Activated CD8-positive, alpha-beta memory T cell treated with anti-CD3 and anti-CD28 coated beads, Interleukin-2, amount 10 ng/mL, durations not matched to agents 7 days and 5 days (primary cell): ENCODE data around the gene STAMBPL1. TPM values are rescaled to one million over a fixed set of nuclear protein-coding genes. Genes with fewer than 3 reads are reported as not detected.
A peak's percentile ranks its signal among the peaks of the same experiment; 100 is the strongest.

Experiments used
- ATAC-seq: fragments of 150-1000 bp; cut with Tn5 transposase; one replicate; pipeline ENCODE4 v1.10.0; 2021; ENCODE audit warnings: moderate library complexity
- CTCF ChIA-PET: fragments of 350-600 bp; sonication (Branson Sonifier 250); formaldehyde crosslinking; loops from one replicate; lab custom pipeline; 2021; ENCODE audit warnings: antibody characterized with exemption; lab: Charles Lee
- DNase-seq: peaks from one replicate; pipeline ENCODE4 v3.0.0-alpha.2; 2020
- H3K27ac Mint-ChIP-seq: one replicate; pipeline ENCODE4 v1.8.0; 2021; ENCODE audit warnings: mild to moderate bottlenecking, mixed read lengths
- H3K27me3 Mint-ChIP-seq: one replicate; pipeline ENCODE4 v1.8.0; 2021; ENCODE audit warnings: mixed read lengths
- H3K36me3 Mint-ChIP-seq: one replicate; pipeline ENCODE4 v1.8.0; 2021; ENCODE audit warnings: mild to moderate bottlenecking, mixed read lengths
- H3K4me1 Mint-ChIP-seq: one replicate; pipeline ENCODE4 v1.8.0; 2021; ENCODE audit warnings: mixed read lengths
- H3K4me3 Mint-ChIP-seq: one replicate; pipeline ENCODE4 v1.8.0; 2021; ENCODE audit warnings: mild to moderate bottlenecking, moderate library complexity, mixed read lengths
- H3K9me3 Mint-ChIP-seq: one replicate; pipeline ENCODE4 v1.8.0; 2022; ENCODE audit warnings: low read depth, mixed read lengths
- total RNA-seq, 2 experiments: library from RNA; stranded (reverse); gene quantifications; one replicate each; pipeline ENCODE4 v1.2.3, GENCODE V29; 2021

The STAMBPL1 gene
- total RNA-seq, 2 experiments from 2014 or later: 29.2 to 53.0 TPM

DNA sequence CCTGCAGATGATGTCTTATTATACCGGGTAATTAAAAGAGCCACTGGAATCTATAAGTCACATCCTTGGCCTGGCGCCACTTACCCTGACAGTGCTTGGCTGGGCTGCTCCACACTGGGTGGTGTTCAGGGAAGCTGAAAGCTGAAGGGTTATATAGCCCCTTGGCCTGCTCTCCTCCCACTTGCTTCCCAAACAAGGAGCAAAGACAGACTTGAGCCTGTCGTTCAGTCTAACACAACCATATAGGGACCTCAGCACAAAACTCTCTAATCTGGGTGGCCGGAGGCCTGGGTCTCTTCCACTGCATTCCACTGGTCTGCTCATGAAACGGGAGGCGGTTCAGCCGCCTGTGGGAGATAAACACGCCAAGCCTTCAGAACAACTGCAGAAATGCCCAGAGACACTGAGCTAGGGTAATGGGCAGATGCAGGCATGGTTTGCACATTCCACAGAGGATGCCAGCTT lies 72.6 kb downstream of the STAMBPL1 start, which contains the start of gene ACTA2:
Gene ACTA2 (minus strand): TSS at position 127 of the 465 bp plus-strand sequence. CDS start 3,843 bp downstream, outside the sequence.
- Mint-ChIP-seq H3K4me3 (no peak within 1 kb of the TSS), H3K9me3 (no peaks in the 10 kb centered on the region), H3K36me3 (peaks cover 11% of the 10 kb centered on the region), H3K27ac (no peak within 1 kb of the TSS), H3K4me1 (no peaks in the 10 kb centered on the region), H3K27me3 (no peaks in the 10 kb centered on the region)
- CTCF ChIA-PET: interaction anchor here (0.6 to 1.3 kb wide), 2 partner anchors 10 to 37 kb away, joined by 3 to 4 read pairs; partner anchors contain the start of gene FAS
- ATAC-seq (no peak), DNase-seq (no peak)

DNA sequence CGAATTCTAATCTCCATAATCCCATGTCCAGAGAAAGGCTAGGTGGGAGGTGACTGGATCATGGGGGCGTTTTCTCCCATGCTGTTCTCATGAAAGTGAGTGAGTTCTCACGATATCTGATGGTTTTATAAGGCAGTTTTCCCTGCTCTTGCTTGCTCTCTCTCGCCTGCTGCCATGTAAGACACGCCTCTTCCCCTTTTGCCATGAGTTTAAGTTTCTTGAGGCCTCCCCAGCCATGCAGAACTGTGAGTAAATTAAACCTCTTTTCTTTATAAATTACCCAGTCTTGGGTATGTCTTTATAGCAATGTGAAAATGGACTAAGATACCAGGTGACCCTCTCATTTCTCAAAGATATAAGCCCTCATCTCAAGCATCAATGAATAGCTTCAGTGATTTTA lies 73.6 kb downstream of the STAMBPL1 start:
- H3K36me3 Mint-ChIP-seq: peaks cover 11% of the 10 kb centered on the region
- H3K27me3 Mint-ChIP-seq: no peaks in the 10 kb centered on the region
- CTCF ChIA-PET: interaction anchor here (1.2 to 1.3 kb wide), 2 partner anchors 19 to 36 kb away, joined by 3 to 4 read pairs; partner anchors contain the start of gene FAS
- no peak for ATAC-seq
- H3K4me1 Mint-ChIP-seq: no peaks in the 10 kb centered on the region
- H3K27ac Mint-ChIP-seq: no peak overlapping the region
- H3K4me3 Mint-ChIP-seq: no peak overlapping the region
- no peaks in the 10 kb centered on the region for H3K9me3 Mint-ChIP-seq
- no peak for DNase-seq

DNA sequence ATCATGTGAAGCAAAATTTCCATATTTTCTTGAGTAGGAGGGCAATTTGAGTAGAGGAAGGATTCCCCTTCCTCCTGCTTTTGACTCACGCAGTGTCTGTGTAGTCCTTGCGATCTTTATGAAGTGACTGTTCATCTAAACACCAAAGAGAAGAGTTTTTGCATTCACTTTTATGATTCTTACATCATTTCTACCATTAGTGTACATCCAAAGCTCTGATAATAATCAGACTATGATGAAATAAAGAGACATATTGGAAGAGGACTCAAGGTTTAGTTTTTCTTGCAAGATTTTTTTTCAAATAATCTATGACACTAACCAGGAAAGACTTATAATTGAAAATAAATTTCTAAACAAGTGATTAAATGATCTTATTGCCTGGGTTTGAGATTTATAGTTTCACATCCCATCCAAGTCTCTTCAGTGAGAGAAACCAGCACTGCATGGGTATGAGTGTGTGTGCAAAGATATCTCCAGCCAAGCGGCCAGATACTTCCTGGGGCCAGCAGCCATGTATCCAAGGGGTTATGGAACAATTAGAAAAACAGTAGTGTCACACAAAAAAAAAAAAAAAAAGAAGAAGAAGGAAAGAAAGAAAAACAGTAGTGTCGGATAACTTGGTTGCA lies 74.5 kb downstream of the STAMBPL1 start:
- H3K4me1 Mint-ChIP-seq: no peaks in the 10 kb centered on the region
- CTCF ChIA-PET: interaction anchor here (1.2 kb wide), 1 partner anchor 20 kb away, joined by 3 read pairs; no protein-coding TSS in a partner anchor
- DNase-seq (no peak), ATAC-seq (no peak)
- no peaks in the 10 kb centered on the region for H3K9me3 Mint-ChIP-seq
- no peaks in the 10 kb centered on the region for H3K27me3 Mint-ChIP-seq
- H3K27ac Mint-ChIP-seq: no peak overlapping the region
- H3K4me3 Mint-ChIP-seq: no peak overlapping the region
- peaks cover 11% of the 10 kb centered on the region for H3K36me3 Mint-ChIP-seq

DNA sequence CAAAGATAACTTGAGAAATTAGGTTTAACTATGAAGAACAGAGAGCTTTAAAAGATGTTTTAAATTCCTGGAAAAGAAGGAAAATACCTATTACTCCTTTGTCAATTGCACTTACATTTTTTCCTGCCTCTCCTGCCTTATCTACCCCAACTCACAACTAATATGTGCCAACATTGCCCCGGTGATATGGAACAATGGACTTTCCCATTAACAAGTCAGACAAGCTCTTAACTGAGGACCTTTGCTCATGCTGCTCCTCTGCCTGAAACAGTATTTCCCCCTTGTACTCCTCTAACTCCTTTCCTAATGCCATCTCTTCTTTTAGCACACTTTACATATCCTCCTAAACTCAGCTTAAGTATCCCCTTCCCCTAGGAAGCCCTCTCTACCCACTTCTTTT lies 77.3 kb downstream of the STAMBPL1 start:
- peaks cover 5% of the 10 kb centered on the region for H3K36me3 Mint-ChIP-seq
- H3K9me3 Mint-ChIP-seq: no peaks in the 10 kb centered on the region
- H3K27ac Mint-ChIP-seq: no peak overlapping the region
- no peaks in the 10 kb centered on the region for H3K27me3 Mint-ChIP-seq
- ATAC-seq (no peak), DNase-seq (no peak)
- no peak overlapping the region for H3K4me3 Mint-ChIP-seq
- CTCF ChIA-PET: interaction anchor here (0.7 to 2.9 kb wide), 3 partner anchors 23 to 72 kb away, joined by 3 to 8 read pairs (median 3); no protein-coding TSS in a partner anchor
- H3K4me1 Mint-ChIP-seq: peaks cover 23% of the 10 kb centered on the region

DNA sequence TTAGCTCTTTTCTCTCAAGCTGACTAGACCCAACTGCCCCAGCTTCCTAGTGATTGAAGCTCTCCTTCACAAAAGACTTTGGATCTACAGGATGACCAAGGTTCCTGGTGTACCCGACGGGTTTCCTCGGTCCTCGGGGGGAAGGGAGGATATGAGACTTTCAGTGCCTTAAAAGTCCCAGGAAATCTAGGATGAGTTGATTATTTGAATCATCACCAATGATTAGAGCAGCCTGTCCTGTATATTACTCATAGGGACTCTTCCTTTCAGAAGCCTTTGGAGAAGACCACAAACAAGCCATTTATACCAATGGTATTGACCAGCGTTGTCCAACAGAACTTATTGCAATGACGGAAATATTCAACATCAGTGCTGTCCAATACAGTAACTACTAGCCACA lies 78.7 kb downstream of the STAMBPL1 start:
- Mint-ChIP-seq H3K27me3 (no peaks in the 10 kb centered on the region), H3K4me1 (peaks cover 30% of the 10 kb centered on the region), H3K9me3 (no peaks in the 10 kb centered on the region), H3K4me3 (no peak overlapping the region), H3K27ac (no peak overlapping the region), H3K36me3 (peaks cover 4% of the 10 kb centered on the region)
- CTCF ChIA-PET: interaction anchor here (2.9 kb wide), 1 partner anchor 24 kb away, joined by 8 read pairs; no protein-coding TSS in a partner anchor
- DNase-seq (no peak), ATAC-seq (no peak)

DNA sequence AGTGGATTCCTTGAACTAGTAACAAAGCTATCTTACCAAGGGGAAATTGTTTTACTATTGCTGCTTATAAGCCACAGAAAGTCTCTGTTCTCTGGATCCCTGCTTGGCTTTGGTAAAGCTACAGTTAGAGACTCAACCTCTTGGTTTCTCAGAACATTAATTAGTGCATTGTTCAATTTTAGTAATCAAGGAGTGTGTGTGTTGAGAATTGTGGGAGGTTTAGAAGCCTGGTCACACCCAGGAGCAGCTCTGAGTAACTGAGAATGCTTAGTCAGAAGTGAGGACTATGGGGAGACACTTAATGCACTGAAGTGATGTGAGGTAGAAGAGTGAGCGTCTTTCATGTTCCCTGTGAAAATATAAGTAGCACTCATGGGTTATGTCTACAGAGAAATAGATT lies 80.8 kb downstream of the STAMBPL1 start:
- Mint-ChIP-seq H3K36me3 (peaks cover 4% of the 10 kb centered on the region), H3K4me1 (peaks cover 30% of the 10 kb centered on the region), H3K9me3 (no peaks in the 10 kb centered on the region), H3K27me3 (no peaks in the 10 kb centered on the region), H3K27ac (no peak overlapping the region), H3K4me3 (no peak overlapping the region)
- CTCF ChIA-PET: interaction anchor here (0.8 to 1.4 kb wide), 4 partner anchors 26 to 41 kb away, joined by 3 to 5 read pairs (median 4); partner anchors contain the start of gene FAS
- ATAC-seq (peak; percentile 57), DNase-seq (no peak)

DNA sequence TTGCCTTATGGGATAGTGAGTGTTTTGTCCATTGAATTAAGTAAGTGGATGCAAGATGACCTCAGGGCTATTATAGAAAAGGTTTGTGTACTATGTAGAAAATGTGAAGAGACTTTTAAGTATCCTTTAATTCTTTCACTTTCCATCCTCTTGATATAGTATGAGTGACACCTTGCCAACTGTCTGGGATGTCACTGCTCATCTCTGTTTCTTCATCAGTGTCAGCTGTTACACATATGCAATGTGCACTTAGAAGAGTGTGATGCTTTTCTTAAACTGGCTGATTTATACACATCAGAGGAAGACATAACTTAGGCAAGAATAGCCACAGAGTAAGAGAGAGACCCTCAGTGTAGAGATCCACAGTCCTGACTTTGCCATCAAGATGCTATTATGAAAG lies 81.2 kb downstream of the STAMBPL1 start:
- DNase-seq: no peak
- CTCF ChIA-PET: interaction anchor here (0.8 to 1.4 kb wide), 3 partner anchors 27 to 39 kb away, joined by 3 to 5 read pairs (median 4); partner anchors contain the start of gene FAS
- no peaks in the 10 kb centered on the region for H3K9me3 Mint-ChIP-seq
- H3K36me3 Mint-ChIP-seq: peaks cover 4% of the 10 kb centered on the region
- peaks cover 30% of the 10 kb centered on the region for H3K4me1 Mint-ChIP-seq
- no peak overlapping the region for H3K4me3 Mint-ChIP-seq
- no peak overlapping the region for H3K27ac Mint-ChIP-seq
- peak; percentile 27 for ATAC-seq
- no peaks in the 10 kb centered on the region for H3K27me3 Mint-ChIP-seq

- ATAC-seq: no peak
Observed at GRCh38 chr10:88962336-88962735, 82.3 kb downstream of the STAMBPL1 start.

GRCh38 chr10:88963318-88963717 lies 83.3 kb downstream of the STAMBPL1 start:
- ATAC-seq (no peak), DNase-seq (no peak)
- H3K4me1 Mint-ChIP-seq: peaks cover 30% of the 10 kb centered on the region
- peaks cover 5% of the 10 kb centered on the region for H3K36me3 Mint-ChIP-seq
- H3K27ac Mint-ChIP-seq: no peak overlapping the region
- H3K9me3 Mint-ChIP-seq: no peaks in the 10 kb centered on the region
- CTCF ChIA-PET: no interaction called here
- no peak overlapping the region for H3K4me3 Mint-ChIP-seq
- H3K27me3 Mint-ChIP-seq: no peaks in the 10 kb centered on the region

More at GRCh38 chr10:88962336-88962735, 82.3 kb downstream of the STAMBPL1 start:
- Mint-ChIP-seq H3K4me3 (no peak overlapping the region), H3K36me3 (peaks cover 5% of the 10 kb centered on the region), H3K9me3 (no peaks in the 10 kb centered on the region), H3K27me3 (no peaks in the 10 kb centered on the region), H3K27ac (peak overlapping the region; percentile 61), H3K4me1 (peaks cover 30% of the 10 kb centered on the region)
- CTCF ChIA-PET: interaction anchor here (1.0 kb wide), 1 partner anchor 10 kb away, joined by 3 read pairs; the partner anchor contains the start of gene ACTA2
- no peak for DNase-seq

DNA sequence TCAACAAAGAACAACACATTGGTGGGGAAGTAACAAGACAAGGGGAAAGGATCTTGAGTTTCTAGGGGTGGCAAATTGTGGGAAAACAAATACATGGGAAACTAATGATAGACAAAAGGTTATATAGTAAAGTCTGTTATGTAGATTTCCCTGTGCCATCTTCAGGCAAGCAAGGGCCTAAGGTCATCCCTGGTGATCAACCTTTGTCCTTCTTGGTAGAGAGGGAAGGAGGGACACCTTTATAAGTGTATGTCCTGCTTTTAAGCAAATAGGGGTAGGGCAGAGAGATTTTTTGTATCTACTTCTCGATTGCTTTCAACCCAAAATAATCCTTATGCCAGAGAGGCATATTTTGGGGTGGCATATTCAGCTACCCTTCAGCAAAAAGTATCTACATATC lies 84.3 kb downstream of the STAMBPL1 start:
- H3K27ac Mint-ChIP-seq: no peak overlapping the region
- peaks cover 30% of the 10 kb centered on the region for H3K4me1 Mint-ChIP-seq
- H3K4me3 Mint-ChIP-seq: no peak overlapping the region
- CTCF ChIA-PET: interaction anchor here (1.1 to 1.4 kb wide), 2 partner anchors 9 to 32 kb away, joined by 3 read pairs; no protein-coding TSS in a partner anchor
- DNase-seq: no peak
- ATAC-seq: no peak
- H3K27me3 Mint-ChIP-seq: no peaks in the 10 kb centered on the region
- no peaks in the 10 kb centered on the region for H3K9me3 Mint-ChIP-seq
- H3K36me3 Mint-ChIP-seq: peaks cover 5% of the 10 kb centered on the region

DNA sequence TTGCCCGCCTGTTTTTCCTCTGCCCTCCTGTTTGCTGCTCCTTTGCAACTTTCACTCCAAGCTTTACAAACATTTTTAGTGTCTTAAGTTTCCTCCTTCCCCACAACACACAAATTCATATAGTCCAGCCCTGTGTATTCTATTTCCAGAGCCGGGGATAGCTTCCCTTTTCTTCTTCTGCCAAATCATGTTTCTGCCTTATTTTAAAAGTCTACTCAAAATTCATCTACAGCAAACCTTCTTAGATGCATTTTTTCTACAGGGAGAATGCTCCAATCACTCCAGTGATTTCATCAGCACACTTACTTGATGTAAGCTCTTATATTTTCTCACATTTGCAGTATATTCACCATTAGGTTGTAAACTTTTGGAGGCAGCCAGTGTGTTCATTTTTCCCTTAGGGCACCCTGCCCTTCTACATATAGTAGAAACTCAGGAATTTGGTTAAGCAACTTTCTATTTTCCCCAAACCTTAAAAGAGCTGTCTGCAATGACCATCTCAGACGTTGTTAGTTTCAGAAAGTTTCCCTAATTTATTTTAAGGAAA lies 84.9 kb downstream of the STAMBPL1 start:
- no peaks in the 10 kb centered on the region for H3K9me3 Mint-ChIP-seq
- no peak overlapping the region for H3K27ac Mint-ChIP-seq
- CTCF ChIA-PET: interaction anchor here (1.1 to 1.4 kb wide), 2 partner anchors 8 to 32 kb away, joined by 3 read pairs; no protein-coding TSS in a partner anchor
- H3K27me3 Mint-ChIP-seq: no peaks in the 10 kb centered on the region
- H3K36me3 Mint-ChIP-seq: peaks cover 4% of the 10 kb centered on the region
- no peak overlapping the region for H3K4me3 Mint-ChIP-seq
- DNase-seq (no peak), ATAC-seq (no peak)
- peaks cover 30% of the 10 kb centered on the region for H3K4me1 Mint-ChIP-seq

DNA sequence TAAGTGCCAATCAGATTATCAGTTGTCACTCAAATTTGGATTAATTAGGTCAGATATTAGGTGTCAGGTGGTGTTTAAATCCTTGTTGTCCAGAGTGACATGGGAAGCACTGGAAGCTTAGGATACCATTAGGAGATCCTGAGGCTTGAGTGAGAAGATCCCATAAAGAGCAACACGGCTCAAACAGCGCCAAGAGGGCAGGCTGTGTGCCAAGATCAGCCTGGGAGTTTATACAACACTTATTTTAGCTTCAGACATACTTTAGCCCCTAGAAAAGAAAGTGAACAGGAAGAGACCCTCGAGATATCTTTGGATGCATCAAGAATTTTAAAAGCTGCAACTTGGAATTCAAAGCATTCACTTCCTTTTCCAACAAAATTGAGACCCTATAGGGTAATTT lies 86.8 kb downstream of the STAMBPL1 start:
- DNase-seq: no peak
- H3K4me3 Mint-ChIP-seq: no peak overlapping the region
- peaks cover 6% of the 10 kb centered on the region for H3K36me3 Mint-ChIP-seq
- no peaks in the 10 kb centered on the region for H3K9me3 Mint-ChIP-seq
- no peak overlapping the region for H3K27ac Mint-ChIP-seq
- CTCF ChIA-PET: no interaction called here
- ATAC-seq: no peak
- peaks cover 13% of the 10 kb centered on the region for H3K4me1 Mint-ChIP-seq
- H3K27me3 Mint-ChIP-seq: no peaks in the 10 kb centered on the region

DNA sequence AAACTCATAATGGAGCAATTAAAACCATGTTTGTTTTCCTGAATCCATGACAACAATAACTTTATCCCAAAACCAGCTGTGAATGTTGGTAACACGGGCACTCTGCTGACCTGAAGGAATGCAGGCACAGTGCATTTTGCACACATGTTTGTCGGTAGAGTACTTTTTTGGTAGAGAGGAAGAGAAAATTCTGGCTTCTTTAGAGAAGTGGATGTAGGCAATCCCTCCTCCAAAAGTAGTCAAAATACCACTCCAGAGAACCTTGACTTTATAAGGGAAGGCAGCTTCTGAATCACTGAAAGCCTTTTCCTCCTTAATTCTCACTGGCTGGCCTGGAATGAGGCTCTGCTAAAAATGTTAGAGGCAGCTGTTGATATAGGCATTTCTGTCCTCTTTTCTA lies 88.3 kb downstream of the STAMBPL1 start:
- no peaks in the 10 kb centered on the region for H3K27me3 Mint-ChIP-seq
- H3K9me3 Mint-ChIP-seq: no peaks in the 10 kb centered on the region
- no peak for DNase-seq
- peaks cover 6% of the 10 kb centered on the region for H3K4me1 Mint-ChIP-seq
- no peak overlapping the region for H3K4me3 Mint-ChIP-seq
- H3K27ac Mint-ChIP-seq: no peak overlapping the region
- CTCF ChIA-PET: interaction anchor here (1.1 kb wide), 1 partner anchor 10 kb away, joined by 3 read pairs; no protein-coding TSS in a partner anchor
- ATAC-seq: no peak
- peaks cover 6% of the 10 kb centered on the region for H3K36me3 Mint-ChIP-seq
